Right atrium auricular region (tissue), 2 donors: Measurements from ENCODE around the gene BBLN. TPM values are rescaled to one million over a fixed set of nuclear protein-coding genes. Genes with fewer than 3 reads are reported as not detected.
A peak's percentile ranks its signal among the peaks of the same experiment; 100 is the strongest.

Source experiments
- DNase-seq: peaks from one replicate; pipeline ENCODE4 v3.0.0-alpha.2; 2019; ENCODE audit warnings: low spot score
- H3K27ac ChIP-seq, 2 donors: fragments of 200-600 bp; sonication (generic); 1 replicate in 1 of 2; 2 replicates in 1 of 2; pipeline ENCODE4 v1.5.1; 2016 to 2019
- H3K27me3 ChIP-seq, 2 donors: fragments of 200-600 bp; sonication (generic); one replicate each; pipeline versions ENCODE4 v1.5.1 to v1.6.0; 2017 to 2019
- H3K36me3 ChIP-seq: fragments of 200-600 bp; sonication (generic); one replicate; pipeline ENCODE4 v1.5.1; 2016
- H3K4me1 ChIP-seq, 2 donors: fragments of 200-600 bp; sonication (generic); one replicate each; pipeline versions ENCODE4 v1.5.1 to v1.6.0; 2017 to 2019
- H3K4me3 ChIP-seq, 2 donors: fragments of 200-600 bp; sonication (generic); 1 replicate in 1 of 2; 2 replicates in 1 of 2; pipeline ENCODE4 v1.5.1; 2017 to 2019; ENCODE audit warnings: mild to moderate bottlenecking in 1 of 2, moderate library complexity in 1 of 2
- H3K9me3 ChIP-seq, 2 donors: fragments of 200-600 bp; sonication (generic); one replicate each; pipeline ENCODE4 v1.5.1; 2019
- CTCF ChIP-seq, 2 donors: fragments of 200-600 bp; sonication (generic); IDR thresholded peaks; one replicate each; pipeline ENCODE4 v1.5.1; 2019; ENCODE audit warnings: antibody characterized with exemption in 2 of 2
- total RNA-seq, 2 donors: library from RNA; depleted of rRNA; stranded (reverse); fragments of >200 nt; gene quantifications; one replicate each; pipeline ENCODE4 v1.1.0, GENCODE V29; 2016

BBLN gene
- total RNA-seq, 2 donors from 2014 or later: 219 to 362 TPM

GRCh38 chr9:128190013-128190412, 29.9 kb downstream of the BBLN start:
- DNase-seq: no peak
- no peak overlapping the region for H3K4me3 ChIP-seq
- no peak overlapping the region for H3K27ac ChIP-seq
- no peaks in the 10 kb centered on the region for H3K27me3 ChIP-seq
- H3K9me3 ChIP-seq: no peaks in the 10 kb centered on the region
- no peak for TF ChIP-seq CTCF (IDR thresholded peaks at IDR 0.05)
- peaks cover 19% of the 10 kb centered on the region for H3K36me3 ChIP-seq
- H3K4me1 ChIP-seq: peaks cover 0 to 25% of the 10 kb centered on the region in 2 donors

- Histone ChIP-seq H3K4me3 (peak overlapping the region; percentile 82 to 92), H3K27ac (peak overlapping the region; percentile 86 to 89), H3K9me3 (no peaks in the 10 kb centered on the region), H3K4me1 (peaks cover 0 to 25% of the 10 kb centered on the region in 2 donors), H3K27me3 (no peaks in the 10 kb centered on the region), H3K36me3 (peaks cover 12% of the 10 kb centered on the region)
- no peak for DNase-seq
- TF ChIP-seq CTCF (IDR thresholded peaks at IDR 0.05): no peak
These were observed 30.7 kb downstream of the BBLN start for GRCh38 chr9:128190516-128191405.

- peaks cover 0 to 25% of the 10 kb centered on the region in 2 donors for H3K4me1 ChIP-seq
- peak; percentile 80 for DNase-seq
- H3K9me3 ChIP-seq: no peaks in the 10 kb centered on the region
- H3K27ac ChIP-seq: peak within 1 kb of the TSS; percentile 86 to 89
- TF ChIP-seq CTCF (IDR thresholded peaks at IDR 0.05): peak; percentile 92 to 95
- no peaks in the 10 kb centered on the region for H3K27me3 ChIP-seq
- H3K4me3 ChIP-seq: peak within 1 kb of the TSS; percentile 82 to 92
- peaks cover 12% of the 10 kb centered on the region for H3K36me3 ChIP-seq
These were observed 31.5 kb downstream of the BBLN start, which contains the start of gene CIZ1 for GRCh38 chr9:128191406-128192046. TSS of gene CIZ1 (minus strand) at chr9:128191572. CDS start at chr9:128190857, 715 bp downstream.

- peak; percentile 86 for DNase-seq
- peak in 1 of 2 donors; percentile 71 for TF ChIP-seq CTCF (IDR thresholded peaks at IDR 0.05)
- Histone ChIP-seq H3K4me1 (peaks cover 0 to 25% of the 10 kb centered on the region in 2 donors), H3K9me3 (no peaks in the 10 kb centered on the region), H3K36me3 (peaks cover 5% of the 10 kb centered on the region), H3K4me3 (peak overlapping the region; percentile 82 to 92), H3K27me3 (no peaks in the 10 kb centered on the region), H3K27ac (peak overlapping the region; percentile 66 to 86)
These were observed 32.7 kb downstream of the BBLN start for GRCh38 chr9:128192601-128193371.

- TF ChIP-seq CTCF (IDR thresholded peaks at IDR 0.05): no peak
- Histone ChIP-seq H3K36me3 (peaks cover 5% of the 10 kb centered on the region), H3K9me3 (no peaks in the 10 kb centered on the region), H3K27ac (peak overlapping the region; percentile 66 to 86), H3K4me1 (peaks cover 0 to 25% of the 10 kb centered on the region in 2 donors), H3K4me3 (peak overlapping the region in 1 of 2 donors; percentile 82), H3K27me3 (no peaks in the 10 kb centered on the region)
- DNase-seq: no peak
These were observed 33.5 kb downstream of the BBLN start for GRCh38 chr9:128193469-128194096.
